Heart left ventricle (tissue), 16 donors: ENCODE results near the gene CNMD. TPM values are rescaled to one million over a fixed set of nuclear protein-coding genes. Genes with fewer than 3 reads are reported as not detected.

Experiments used
- ATAC-seq, 4 donors: fragments of 200-7000 bp; cut with Tn5 transposase; one replicate each; pipeline ENCODE4 v1.9.1; 2020 to 2022; ENCODE audit warnings: moderate library complexity in 4 of 4, mild to moderate bottlenecking in 3 of 4, moderate number of reproducible peaks in 1 of 4
- DNase-seq, 5 donors: peaks; one replicate each; pipeline ENCODE4 v3.0.0-alpha.2; 2020
- H3K27ac ChIP-seq, 12 donors: fragments of 200-600 bp; sonication (generic) in 4 of 12; one replicate each; pipeline versions ENCODE4 v1.5.0 to v1.8.0; 2016 to 2022; ENCODE audit warnings: mild to moderate bottlenecking in 2 of 12
- H3K27me3 ChIP-seq, 9 donors: fragments of 200-600 bp; sonication (generic) in 2 of 9; one replicate each; pipeline versions ENCODE4 v1.5.1 to v1.8.0; 2016 to 2022; ENCODE audit warnings: mild to moderate bottlenecking in 3 of 9
- H3K36me3 ChIP-seq, 9 donors: fragments of 200-600 bp; sonication (generic) in 2 of 9; one replicate each; pipeline versions ENCODE4 v1.5.0 to v1.8.0; 2018 to 2022; ENCODE audit warnings: mild to moderate bottlenecking in 2 of 9
- H3K4me1 ChIP-seq, 12 donors: fragments of 200-600 bp; sonication (generic) in 4 of 12; one replicate each; pipeline versions ENCODE4 v1.5.0 to v1.8.0; 2016 to 2022; ENCODE audit warnings: mild to moderate bottlenecking in 3 of 12
- H3K4me3 ChIP-seq, 12 donors: fragments of 200-600 bp; sonication (generic) in 4 of 12; one replicate each; pipeline versions ENCODE4 v1.5.0 to v1.8.0; 2017 to 2022; ENCODE audit warnings: mild to moderate bottlenecking in 9 of 12, moderate library complexity in 4 of 12
- H3K9me3 ChIP-seq, 12 donors: fragments of 200-600 bp; sonication (generic) in 4 of 12; one replicate each; pipeline versions ENCODE4 v1.5.0 to v1.8.0; 2016 to 2022; ENCODE audit warnings: mild to moderate bottlenecking in 1 of 12
- CTCF ChIP-seq, 12 donors: fragments of 200-600 bp; sonication (generic) in 4 of 12; IDR thresholded peaks; one replicate each; pipeline versions ENCODE4 v1.5.0 to v1.8.0; 2018 to 2022; ENCODE audit warnings: antibody characterized with exemption in 12 of 12, mild to moderate bottlenecking in 5 of 12
- POLR2A ChIP-seq, 2 donors: fragments of 450-650 bp; IDR thresholded peaks; one replicate each; pipeline ENCODE4 v1.6.1; 2017; ENCODE audit warnings: antibody characterized with exemption in 2 of 2, mild to moderate bottlenecking in 2 of 2, moderate library complexity in 2 of 2
- WGBS, 4 donors: extraction: QIAGEN DNeasy Blood & Tissue Kit in 2 of 4; methylation state at CpG; one replicate each; pipeline versions ENCODE4 v1.1.5 to v1.1.7; 2013 to 2018; 5-methylcytosine and 5-hydroxymethylcytosine counted together
- intact Hi-C, 10 donors: fragments of 100-400 bp; cut with DNase I; formaldehyde crosslinking; loops; one replicate each; pipeline versions ENCODE4 v1.11.1 to v1.14.2; 2022
- polyA plus RNA-seq, 2 donors: library from polyadenylated mRNA; stranded (reverse); fragments of 200-250 nt; gene quantifications; one replicate each; pipeline ENCODE4 v1.2.3, GENCODE V29; 2013
- total RNA-seq, 9 donors: library from RNA; depleted of rRNA in 2 of 9; stranded (reverse); fragments of >200 nt in 2 of 9; fragmentation: NEBNext Ultra II Directional in 3 of 9; extraction: Animal tissue kit (Norgen Biotek cat#: 25700) in 3 of 9; gene quantifications; one replicate each; pipeline versions ENCODE4 v1.1.0 to v1.2.4, GENCODE V29; 2016 to 2023
- donor health status: ischemic (EF 13 %, LVEDD 7.1; RV severe dilation, severe dysfunction).
- donor health status: healthy with polysubstance abuse.
- donor health status: DM: no; HTN: yes; CAD: no.
- donor health status: DM: no; HTN: no; CAD: no.
- donor health status: ischemic (EF 25% LVEDD 6.9; RV normal size, moderate dysfunction).
- donor health status: ischemic (EF 25% LVEDD 5.7; RV mildly dilated, moderate dysfunction).
- donor health status: healthy.
- donor health status: DM: yes; HTN: yes; CAD: no.
- donor health status: ischemic (EF 35%, LVEDD 5.7; RV mildly dilated, moderate dysfunction).
- donor health status: nonischemic (EF 11% LVEDD 7.7; RV severe dilation, severe dysfunction).
- donor health status: DM: yes; HTN: yes; CAD: no.
- donor health status: PGD.
- donor health status: ischemic (EF 29% LVEDD 5.4; RV normal size, mild dysfunction).
- donor health status: nonischemic (EF 23%, LVEDD 6.1; RV moderate dilation, normal function).

CNMD gene
- total and polyA plus RNA-seq, 11 donors: not detected

GRCh38 chr13:52738719-52739467, 727 bp downstream of the CNMD start:
- H3K36me3 ChIP-seq: no peaks in the 10 kb centered on the region
- H3K4me1 ChIP-seq: peaks cover 0 to 14% (median 8%) of the 10 kb centered on the region in 12 donors
- peaks cover 0 to 3% (median 0%) of the 10 kb centered on the region in 12 donors for H3K9me3 ChIP-seq
- peak overlapping the region; percentile 14 to 58 (median 43) for H3K4me3 ChIP-seq
- TF ChIP-seq POLR2A (IDR thresholded peaks at IDR 0.05) (no peak), CTCF (IDR thresholded peaks at IDR 0.05) (peak; percentile 7 to 68 (median 51))
- peaks cover 15 to 75% (median 41%) of the 10 kb centered on the region in 9 donors for H3K27me3 ChIP-seq
- H3K27ac ChIP-seq: no peak overlapping the region
- DNase-seq: peak in 2 of 5 donors; percentile 18 to 54
- WGBS, 4 donors: 4 to 15% (median 6%) methylated on average over 19 to 75 of the region's 75 CpGs
- intact Hi-C loops: no loop called here
- peak in 2 of 4 donors; percentile 54 to 69 for ATAC-seq

DNA sequence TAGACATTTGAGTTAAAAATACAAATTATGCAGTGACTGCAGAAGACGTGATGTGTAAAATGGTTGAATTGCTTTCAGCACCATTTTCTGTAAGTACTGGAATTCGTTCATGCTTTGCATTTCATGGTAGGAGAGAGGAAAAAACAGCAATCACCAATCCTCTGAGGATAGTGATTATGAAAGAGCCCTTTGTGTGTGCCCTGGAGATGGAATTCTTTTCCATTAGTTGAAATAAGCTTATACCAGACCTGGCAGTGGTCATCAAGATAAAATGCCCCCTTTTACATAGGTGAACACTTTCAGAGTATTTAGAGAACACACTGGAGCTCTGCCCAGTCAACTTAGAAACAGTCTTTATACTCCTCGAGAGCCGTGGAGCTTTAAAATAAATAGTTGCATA, 1.7 kb downstream of the CNMD start:
- Histone ChIP-seq H3K27me3 (peaks cover 15 to 74% (median 41%) of the 10 kb centered on the region in 9 donors), H3K4me1 (peaks cover 0 to 14% (median 8%) of the 10 kb centered on the region in 12 donors), H3K9me3 (no peaks in the 10 kb centered on the region), H3K4me3 (no peak overlapping the region), H3K36me3 (no peaks in the 10 kb centered on the region), H3K27ac (no peak overlapping the region)
- intact Hi-C loops: no loop called here
- WGBS, 4 donors: 83 to 91% (median 86%) methylated on average over 4 of the region's 4 CpGs
- ATAC-seq (no peak), DNase-seq (no peak)
- no peak for TF ChIP-seq POLR2A (IDR thresholded peaks at IDR 0.05)
- no peak for TF ChIP-seq CTCF (IDR thresholded peaks at IDR 0.05)

GRCh38 chr13:52737451-52737850, 2.2 kb downstream of the CNMD start:
- Histone ChIP-seq H3K27ac (no peak overlapping the region), H3K27me3 (peaks cover 15 to 77% (median 41%) of the 10 kb centered on the region in 9 donors), H3K9me3 (no peaks in the 10 kb centered on the region), H3K4me1 (peaks cover 0 to 14% (median 8%) of the 10 kb centered on the region in 12 donors), H3K4me3 (no peak overlapping the region), H3K36me3 (no peaks in the 10 kb centered on the region)
- DNase-seq (no peak), ATAC-seq (no peak)
- TF ChIP-seq CTCF (IDR thresholded peaks at IDR 0.05) (no peak), POLR2A (IDR thresholded peaks at IDR 0.05) (no peak)
- intact Hi-C loops: no loop called here

DNA sequence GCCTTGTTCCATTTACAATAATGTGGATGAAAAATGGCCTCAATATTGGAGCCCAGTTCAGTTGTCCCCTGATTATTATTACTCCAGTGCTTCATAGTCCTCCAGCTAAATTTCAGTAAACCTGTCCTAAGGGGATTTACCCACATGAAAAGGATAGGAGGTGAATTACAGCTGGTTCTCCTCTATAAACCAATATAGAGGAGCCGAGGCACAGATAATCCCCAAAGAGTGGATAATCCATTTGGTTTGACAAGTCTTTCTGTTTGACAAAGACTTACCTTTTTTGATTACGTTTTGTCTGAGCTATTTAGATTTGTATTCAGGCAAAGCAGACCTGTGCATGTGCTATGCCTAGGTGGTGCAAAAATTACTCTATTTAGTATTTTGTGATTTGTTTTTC, 2.7 kb downstream of the CNMD start:
- Histone ChIP-seq H3K9me3 (no peaks in the 10 kb centered on the region), H3K4me1 (peaks cover 0 to 14% (median 8%) of the 10 kb centered on the region in 12 donors), H3K27me3 (peaks cover 15 to 75% (median 41%) of the 10 kb centered on the region in 9 donors), H3K4me3 (no peak overlapping the region), H3K27ac (no peak overlapping the region), H3K36me3 (no peaks in the 10 kb centered on the region)
- no peak for TF ChIP-seq CTCF (IDR thresholded peaks at IDR 0.05)
- TF ChIP-seq POLR2A (IDR thresholded peaks at IDR 0.05): no peak
- no peak for ATAC-seq
- DNase-seq: no peak
- 93 to 96% (median 93%) methylated on average over 2 of the region's 2 CpGs for WGBS, 4 donors
- intact Hi-C loops: no loop called here
